ENCODE data around the gene CNPY2.

The CNPY2 gene

GRCh38 chr12:56333679-56334489 lies 18.1 kb upstream of the CNPY2 start, which contains the start of gene PAN2:
PAN2 (minus strand) TSS chr12:56334000; CDS start chr12:56333094, 906 bp downstream.
- peak within 1 kb of the TSS; percentile 86 for H3K27ac ChIP-seq (ENCODE audit: low read depth, low read length)

GRCh38 chr12:56333197-56333678 lies 17.4 kb upstream of the CNPY2 start:
- Histone ChIP-seq H3F3A (ENCODE audit: insufficient read depth) (peaks cover 27% of the 10 kb centered on the region), H3K4me3 (ENCODE audit: insufficient read depth, low read length, poor library complexity, severe bottlenecking) (peak overlapping the region; percentile 71), H3K36me3 (ENCODE audit: low read length) (no peaks in the 10 kb centered on the region), H3K27me3 (ENCODE audit: low read length) (no peaks in the 10 kb centered on the region), H4K20me1 (ENCODE audit: low read depth, low read length) (no peaks in the 10 kb centered on the region), H3K4me2 (ENCODE audit: low read depth, low read length, poor library complexity, severe bottlenecking) (peak overlapping the region; percentile 92), H3K9me3 (ENCODE audit: insufficient read depth, low read length) (no peaks in the 10 kb centered on the region), H3K9ac (ENCODE audit: low read length) (peak overlapping the region; percentile 76), H3K27ac (ENCODE audit: low read depth, low read length) (peak overlapping the region; percentile 86), H3K79me2 (ENCODE audit: insufficient read depth, low read length) (peaks cover 11% of the 10 kb centered on the region), H2AFZ (ENCODE audit: low read depth, low read length, severe bottlenecking) (peak overlapping the region; percentile 70), H3K9me2 (replicated peaks; ENCODE audit: insufficient read depth, low read length) (no peaks in the 10 kb centered on the region)
- TF ChIP-seq EZH2phosphoT487 (conservative IDR thresholded peaks at IDR 0.05; ENCODE audit: low read length) (no peak), CTCF (IDR thresholded peaks at IDR 0.05; ENCODE audit: insufficient read depth, low read length, poor library complexity, severe bottlenecking) (no peak)

More at GRCh38 chr12:56333679-56334489, 18.1 kb upstream of the CNPY2 start, which contains the start of gene PAN2:
- no peaks in the 10 kb centered on the region for H3K27me3 ChIP-seq (ENCODE audit: low read length)
- TF ChIP-seq CTCF (IDR thresholded peaks at IDR 0.05; ENCODE audit: insufficient read depth, low read length, poor library complexity, severe bottlenecking), result no peak
- TF ChIP-seq EZH2phosphoT487 (conservative IDR thresholded peaks at IDR 0.05; ENCODE audit: low read length), result no peak
- H3K4me2 ChIP-seq (ENCODE audit: low read depth, low read length, poor library complexity, severe bottlenecking), result peak within 1 kb of the TSS; percentile 92
- no peaks in the 10 kb centered on the region for H3K36me3 ChIP-seq (ENCODE audit: low read length)
- H3K9me3 ChIP-seq (ENCODE audit: insufficient read depth, low read length), result no peaks in the 10 kb centered on the region
- no peaks in the 10 kb centered on the region for H3K9me2 ChIP-seq (replicated peaks; ENCODE audit: insufficient read depth, low read length)
- H2AFZ ChIP-seq (ENCODE audit: low read depth, low read length, severe bottlenecking), result peak within 1 kb of the TSS; percentile 70
- H3F3A ChIP-seq (ENCODE audit: insufficient read depth), result peaks cover 28% of the 10 kb centered on the region
- no peaks in the 10 kb centered on the region for H4K20me1 ChIP-seq (ENCODE audit: low read depth, low read length)
- H3K4me3 ChIP-seq (ENCODE audit: insufficient read depth, low read length, poor library complexity, severe bottlenecking), result peak within 1 kb of the TSS; percentile 71
- peaks cover 11% of the 10 kb centered on the region for H3K79me2 ChIP-seq (ENCODE audit: insufficient read depth, low read length)
- peak within 1 kb of the TSS; percentile 76 for H3K9ac ChIP-seq (ENCODE audit: low read length)

GRCh38 chr12:56332512-56333196 lies 16.9 kb upstream of the CNPY2 start:
- peak overlapping the region; percentile 71 for H3K4me3 ChIP-seq (ENCODE audit: insufficient read depth, low read length, poor library complexity, severe bottlenecking)
- no peaks in the 10 kb centered on the region for H3K9me3 ChIP-seq (ENCODE audit: insufficient read depth, low read length)
- H3K9ac ChIP-seq (ENCODE audit: low read length), result peak overlapping the region; percentile 76
- peaks cover 11% of the 10 kb centered on the region for H3K79me2 ChIP-seq (ENCODE audit: insufficient read depth, low read length)
- peak overlapping the region; percentile 86 for H3K27ac ChIP-seq (ENCODE audit: low read depth, low read length)
- peak overlapping the region; percentile 92 for H3K4me2 ChIP-seq (ENCODE audit: low read depth, low read length, poor library complexity, severe bottlenecking)
- H3K36me3 ChIP-seq (ENCODE audit: low read length), result no peaks in the 10 kb centered on the region
- peaks cover 22% of the 10 kb centered on the region for H3F3A ChIP-seq (ENCODE audit: insufficient read depth)
- no peak overlapping the region for H2AFZ ChIP-seq (ENCODE audit: low read depth, low read length, severe bottlenecking)
- TF ChIP-seq CTCF (IDR thresholded peaks at IDR 0.05; ENCODE audit: insufficient read depth, low read length, poor library complexity, severe bottlenecking), result no peak
- no peak for TF ChIP-seq EZH2phosphoT487 (conservative IDR thresholded peaks at IDR 0.05; ENCODE audit: low read length)
- H3K27me3 ChIP-seq (ENCODE audit: low read length), result no peaks in the 10 kb centered on the region
- no peaks in the 10 kb centered on the region for H4K20me1 ChIP-seq (ENCODE audit: low read depth, low read length)
- no peaks in the 10 kb centered on the region for H3K9me2 ChIP-seq (replicated peaks; ENCODE audit: insufficient read depth, low read length)
